NCI-H2196 treated with DMSO at 0.1 percent for 48 hours (cell line): ENCODE measurements around the gene WDR45.
"Not testable (repeated sequence)": the region's sequence is repeated elsewhere in the genome, so short reads cannot be mapped to it uniquely, and the experiment has no call there.

ENCODE experiments used
- DNase-seq: peaks from one replicate; lab custom pipeline; 2025; ENCODE audit not compliant: unreplicated experiment; lab: John Stamatoyannopoulos, UW

Gene WDR45

GRCh38 chrX:49079489-49080428 lies at the start of gene WDR45:
Gene WDR45 (minus strand): TSS chrX:49079887. CDS start chrX:49078095, 1,792 bp downstream.
- DNase-seq: peak; percentile 28

GRCh38 chrX:49129427-49129826 lies 49.7 kb upstream of the WDR45 start:
- no peak for DNase-seq

GRCh38 chrX:49127742-49128258 lies 48.1 kb upstream of the WDR45 start:
- not testable (repeated sequence) for DNase-seq

GRCh38 chrX:49122499-49122898 lies 42.8 kb upstream of the WDR45 start:
- no peak for DNase-seq

- DNase-seq: no peak
These were observed 40.4 kb upstream of the WDR45 start for GRCh38 chrX:49120091-49120490.

- no peak for DNase-seq
These were observed 37.9 kb upstream of the WDR45 start for GRCh38 chrX:49117581-49117980.

- no peak for DNase-seq
These were observed 37.0 kb upstream of the WDR45 start for GRCh38 chrX:49116716-49117115.

GRCh38 chrX:49116076-49116475 lies 36.4 kb upstream of the WDR45 start:
- DNase-seq: no peak

- DNase-seq: no peak
These were observed 32.1 kb upstream of the WDR45 start for GRCh38 chrX:49111791-49112190.

GRCh38 chrX:49110417-49110816 lies 30.7 kb upstream of the WDR45 start:
- no peak for DNase-seq

- no peak for DNase-seq
These were observed 29.0 kb upstream of the WDR45 start for GRCh38 chrX:49108641-49109040.

GRCh38 chrX:49106930-49107329 lies 27.2 kb upstream of the WDR45 start:
- DNase-seq: peak; percentile 3

GRCh38 chrX:49106296-49106695 lies 26.6 kb upstream of the WDR45 start:
- DNase-seq: no peak

- no peak for DNase-seq
These were observed 23.9 kb upstream of the WDR45 start for GRCh38 chrX:49103637-49104036.

- DNase-seq: no peak
These were observed 22.5 kb upstream of the WDR45 start for GRCh38 chrX:49102190-49102589.

- no peak for DNase-seq
These were observed 21.9 kb upstream of the WDR45 start for GRCh38 chrX:49101629-49101984.

- peak; percentile 86 for DNase-seq
These were observed 21.3 kb upstream of the WDR45 start for GRCh38 chrX:49100704-49101628.

GRCh38 chrX:49096419-49096818 lies 16.7 kb upstream of the WDR45 start:
- no peak for DNase-seq

GRCh38 chrX:49089553-49089952 lies 9.9 kb upstream of the WDR45 start:
- DNase-seq: no peak

- DNase-seq: no peak
These were observed 2.7 kb upstream of the WDR45 start for GRCh38 chrX:49082271-49082871.

- DNase-seq: no peak
These were observed 1.7 kb downstream of the WDR45 start for GRCh38 chrX:49077941-49078340.
